ENCODE data around the gene UGGT1. TPM values are rescaled to one million over a fixed set of nuclear protein-coding genes. Genes with fewer than 3 reads are reported as not detected.

Gene UGGT1
- total RNA-seq = 28.8 and 49.1 TPM in 2 replicates

GRCh38 chr2:128090945-128091725, at the start of gene UGGT1:
Gene UGGT1 (plus strand): TSS chr2:128091200. CDS start chr2:128091358, 158 bp downstream.

Other genes with a start within 250 kb of the UGGT1 start
- 16.2 and 18.7 TPM in 2 replicates for gene POLR2D, start 233.0 kb upstream of the UGGT1 start, total RNA-seq
- gene AMMECR1L, start 205.2 kb upstream of the UGGT1 start, total RNA-seq = 6.1 TPM in 2 replicates
- 6.2 and 7.2 TPM in 2 replicates for gene SAP130, start 63.1 kb upstream of the UGGT1 start, total RNA-seq
- 47.3 and 48.3 TPM in 2 replicates for gene HS6ST1, start 227.7 kb downstream of the UGGT1 start, total RNA-seq

Measured in bronchus fibroblast of lung (primary cell).